ENCODE results near the gene TENM3.

DNA sequence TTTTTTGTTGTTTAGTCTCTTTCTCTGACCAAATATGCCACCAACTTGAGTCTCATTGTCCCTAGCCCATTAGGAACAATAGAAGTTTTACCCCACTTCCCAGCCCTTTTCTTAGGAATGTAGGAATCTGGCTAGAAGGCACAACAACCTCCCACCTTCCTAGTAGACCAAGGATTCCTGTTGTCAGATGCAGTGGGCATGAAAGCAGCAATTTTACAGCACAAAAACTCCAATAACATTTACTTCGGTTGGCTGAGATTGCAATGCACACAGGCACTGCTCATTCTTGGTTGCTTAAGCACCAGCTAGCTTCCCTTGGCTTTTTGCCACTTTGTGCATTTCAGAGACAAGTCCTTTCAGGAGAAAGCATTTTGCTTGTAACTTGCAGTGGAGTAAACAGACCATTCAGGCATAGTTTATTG lies 312.8 kb downstream of the TENM3 start:
- TF ChIP-seq, protein P1, sequence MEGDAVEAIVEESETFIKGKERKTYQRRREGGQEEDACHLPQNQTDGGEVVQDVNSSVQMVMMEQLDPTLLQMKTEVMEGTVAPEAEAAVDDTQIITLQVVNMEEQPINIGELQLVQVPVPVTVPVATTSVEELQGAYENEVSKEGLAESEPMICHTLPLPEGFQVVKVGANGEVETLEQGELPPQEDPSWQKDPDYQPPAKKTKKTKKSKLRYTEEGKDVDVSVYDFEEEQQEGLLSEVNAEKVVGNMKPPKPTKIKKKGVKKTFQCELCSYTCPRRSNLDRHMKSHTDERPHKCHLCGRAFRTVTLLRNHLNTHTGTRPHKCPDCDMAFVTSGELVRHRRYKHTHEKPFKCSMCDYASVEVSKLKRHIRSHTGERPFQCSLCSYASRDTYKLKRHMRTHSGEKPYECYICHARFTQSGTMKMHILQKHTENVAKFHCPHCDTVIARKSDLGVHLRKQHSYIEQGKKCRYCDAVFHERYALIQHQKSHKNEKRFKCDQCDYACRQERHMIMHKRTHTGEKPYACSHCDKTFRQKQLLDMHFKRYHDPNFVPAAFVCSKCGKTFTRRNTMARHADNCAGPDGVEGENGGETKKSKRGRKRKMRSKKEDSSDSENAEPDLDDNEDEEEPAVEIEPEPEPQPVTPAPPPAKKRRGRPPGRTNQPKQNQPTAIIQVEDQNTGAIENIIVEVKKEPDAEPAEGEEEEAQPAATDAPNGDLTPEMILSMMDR (conservative IDR thresholded peaks at IDR 0.05), result no peak
- no peak for TF ChIP-seq EZH2 (IDR thresholded peaks at IDR 0.05; ENCODE audit: low read depth)
